AG04450 (cell line): ENCODE results near the gene FZD2. TPM values are rescaled to one million over a fixed set of nuclear protein-coding genes. Genes with fewer than 3 reads are reported as not detected.
A peak's percentile ranks its signal among the peaks of the same experiment; 100 is the strongest.

ENCODE experiments used
- CTCF ChIA-PET: fragments of 300-600, 350-600 bp; formaldehyde crosslinking; extraction: SDS; loops from one replicate; lab custom pipeline; 2022; ENCODE audit warnings: antibody characterized with exemption, inconsistent platforms; lab: Charles Lee
- POLR2A ChIA-PET: fragments of 350-600 bp; formaldehyde crosslinking; extraction: SDS; loops from one replicate; lab custom pipeline; 2021; ENCODE audit warnings: antibody characterized with exemption, inconsistent platforms; lab: Yijun Ruan, JAX
- DNase-seq: peaks from one replicate; pipeline ENCODE4 v3.0.0-alpha.2; 2011; ENCODE audit warnings: low read depth, low spot score
- H3K27ac ChIP-seq: one replicate; pipeline ENCODE4 v1.5.1; 2012; ENCODE audit warnings: low read depth, low read length, control low read depth
- H3K27me3 ChIP-seq: one replicate; pipeline ENCODE4 v1.6.0; 2012; ENCODE audit warnings: low read length; ENCODE audit not compliant: control insufficient read depth, insufficient read depth
- H3K4me3 ChIP-seq: 2 replicates; pipeline ENCODE4 v1.5.1; 2011; ENCODE audit warnings: mild to moderate bottlenecking, low read depth, low read length, control low read depth
- H3K9me3 ChIP-seq: 2 replicates; pipeline ENCODE4 v1.5.1; 2012; ENCODE audit warnings: low read length; ENCODE audit not compliant: control insufficient read depth, insufficient read depth
- CTCF ChIP-seq: IDR thresholded peaks from 2 replicates; pipeline ENCODE4 v1.5.1; 2011; ENCODE audit warnings: low read depth, low read length, control low read depth, inconsistent platforms
- polyA plus RNA-seq: library from polyadenylated mRNA; depleted of rRNA; stranded (reverse); fragments of >200 nt; gene quantifications from 2 replicates; pipeline ENCODE4 v1.2.3, GENCODE V29; 2011

FZD2 gene
- polyA plus RNA-seq, 1 experiment: 49.4 TPM

GRCh38 chr17:44546671-44547606 is 10.3 kb upstream of the FZD2 start:
- ChIA-PET POLR2A (interaction anchor here (0.7 to 8.4 kb wide), 3 partner anchors 9 to 341 kb away, joined by 3 to 143 read pairs (median 3); partner anchors contain the start of gene FZD2), CTCF (interaction anchor here (0.9 to 3.8 kb wide), 2 partner anchors 13 to 23 kb away, joined by 3 to 35 read pairs; no protein-coding TSS in a partner anchor)
- H3K27me3 ChIP-seq: no peaks in the 10 kb centered on the region
- peak overlapping the region; percentile 95 for H3K27ac ChIP-seq
- no peaks in the 10 kb centered on the region for H3K9me3 ChIP-seq
- DNase-seq: no peak
- TF ChIP-seq CTCF: no peak
- H3K4me3 ChIP-seq: no peak overlapping the region

- TF ChIP-seq CTCF: no peak
- ChIA-PET POLR2A (interaction anchor here (0.7 to 8.4 kb wide), 2 partner anchors 8 to 340 kb away, joined by 3 to 143 read pairs; partner anchors contain the start of gene FZD2), CTCF (interaction anchor here (3.8 kb wide), 1 partner anchor 14 kb away, joined by 35 read pairs; no protein-coding TSS in a partner anchor)
- DNase-seq: no peak
- Histone ChIP-seq H3K4me3 (no peak overlapping the region), H3K9me3 (no peaks in the 10 kb centered on the region), H3K27me3 (no peaks in the 10 kb centered on the region), H3K27ac (peak overlapping the region; percentile 95)
These were observed 9.5 kb upstream of the FZD2 start for GRCh38 chr17:44547625-44548267.

DNA sequence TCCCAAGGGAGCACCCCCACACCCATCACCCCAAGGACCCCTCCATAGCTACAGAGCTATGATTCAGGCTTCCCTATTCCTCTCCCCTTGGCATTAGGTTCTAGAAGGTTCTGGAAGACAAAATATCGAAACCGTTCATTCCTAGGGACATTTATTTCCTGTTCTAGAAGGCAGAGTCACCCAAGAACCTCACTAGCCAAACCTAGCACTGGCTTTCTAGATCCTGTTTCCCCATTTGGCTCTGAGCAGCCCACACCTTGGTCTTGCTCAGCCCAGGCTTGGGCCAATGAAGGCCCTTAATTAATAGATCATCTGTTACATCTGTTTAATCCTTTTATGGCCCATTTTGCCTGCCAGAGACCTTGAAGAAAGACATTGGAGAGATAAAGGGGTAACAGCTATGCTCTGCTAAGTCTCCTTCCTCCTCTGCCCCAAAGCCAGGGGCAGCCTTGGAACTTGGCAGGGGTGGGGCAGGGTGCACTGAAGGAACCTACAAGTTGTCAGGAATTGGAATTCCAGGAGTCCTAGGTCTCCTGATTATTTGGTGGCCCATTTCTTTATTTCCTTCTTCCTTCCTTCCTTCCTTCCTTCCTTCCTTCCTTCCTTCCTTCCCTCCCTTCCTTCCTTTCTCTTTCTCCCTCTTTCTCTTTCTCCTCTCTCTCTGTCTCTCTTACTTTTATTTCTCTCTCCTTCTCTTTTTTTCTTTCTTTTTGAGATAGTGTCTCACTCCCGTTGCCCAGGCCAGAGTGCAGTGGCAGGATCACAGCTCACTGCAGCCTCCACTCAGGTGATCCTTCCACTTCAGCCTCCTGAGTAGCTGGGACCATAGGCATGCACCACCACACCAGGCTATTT is 8.7 kb upstream of the FZD2 start:
- CTCF ChIA-PET: interaction anchor here (0.5 to 3.8 kb wide), 2 partner anchors 9 to 15 kb away, joined by 4 to 35 read pairs; no protein-coding TSS in a partner anchor
- Histone ChIP-seq H3K27me3 (no peaks in the 10 kb centered on the region), H3K27ac (peak overlapping the region; percentile 25), H3K4me3 (no peak overlapping the region), H3K9me3 (no peaks in the 10 kb centered on the region)
- TF ChIP-seq CTCF: no peak
- POLR2A ChIA-PET: interaction anchor here (8.4 kb wide), 1 partner anchor 7 kb away, joined by 143 read pairs; the partner anchor contains the start of gene FZD2
- DNase-seq: no peak

- CTCF ChIA-PET: interaction anchor here (1.7 kb wide), 1 partner anchor 16 kb away, joined by 5 read pairs; no protein-coding TSS in a partner anchor
- POLR2A ChIA-PET: no interaction called here
- Histone ChIP-seq H3K27me3 (no peaks in the 10 kb centered on the region), H3K9me3 (no peaks in the 10 kb centered on the region), H3K4me3 (no peak overlapping the region), H3K27ac (no peak overlapping the region)
- TF ChIP-seq CTCF: no peak
- DNase-seq: no peak
These were observed 7.6 kb upstream of the FZD2 start for GRCh38 chr17:44549686-44550085.
